HepG2 (cell line): Measurements from ENCODE around the gene SMAD7. TPM values are rescaled to one million over a fixed set of nuclear protein-coding genes. Genes with fewer than 3 reads are reported as not detected.

ENCODE experiments used
- AKAP8 ChIP-seq: sonication (generic); formaldehyde crosslinking; IDR thresholded peaks from 2 replicates; pipeline ENCODE4 v1.5.1; 2020; ENCODE audit warnings: mild to moderate bottlenecking, missing genetic modification reagents
- ATAD3A ChIP-seq: sonication (generic); formaldehyde crosslinking; IDR thresholded peaks from 2 replicates; pipeline ENCODE4 v1.4.0; 2020; ENCODE audit warnings: missing genetic modification reagents
- JARID2 ChIP-seq: sonication (generic); formaldehyde crosslinking; IDR thresholded peaks from 2 replicates; pipeline ENCODE4 v1.8.1; 2023; ENCODE audit warnings: missing genetic modification reagents, inconsistent platforms; ENCODE audit not compliant: insufficient replicate concordance
- KLF13 ChIP-seq: sonication (generic); formaldehyde crosslinking; IDR thresholded peaks from 2 replicates; pipeline ENCODE4 v1.4.0; 2020; ENCODE audit warnings: mild to moderate bottlenecking, missing genetic modification reagents
- MIER2 ChIP-seq: IDR thresholded peaks from 2 replicates; pipeline ENCODE4 v1.6.1; 2016; ENCODE audit warnings: missing biosample characterization, missing genetic modification reagents
- ZBTB1 ChIP-seq: sonication (generic); formaldehyde crosslinking; IDR thresholded peaks from 2 replicates; pipeline ENCODE4 v1.4.0; 2020; ENCODE audit warnings: missing genetic modification reagents, borderline replicate concordance
- ZFP36L1 ChIP-seq: sonication (generic); formaldehyde crosslinking; IDR thresholded peaks from 2 replicates; pipeline ENCODE4 v1.8.0; 2022; ENCODE audit warnings: mild to moderate bottlenecking, missing genetic modification reagents, moderate library complexity
- ZFX ChIP-seq: sonication (generic); formaldehyde crosslinking; IDR thresholded peaks from 2 replicates; pipeline ENCODE4 v1.4.0; 2020; ENCODE audit warnings: mild to moderate bottlenecking, low read depth, missing genetic modification reagents, moderate library complexity
- ZNF343 ChIP-seq: sonication (generic); formaldehyde crosslinking; IDR thresholded peaks from 2 replicates; pipeline ENCODE4 v1.4.0; 2020; ENCODE audit warnings: mild to moderate bottlenecking, missing genetic modification reagents
- ZNF713 ChIP-seq: sonication (generic); formaldehyde crosslinking; IDR thresholded peaks from 2 replicates; pipeline ENCODE4 v1.4.0; 2020; ENCODE audit warnings: mild to moderate bottlenecking, missing genetic modification reagents
- ZNF724P ChIP-seq: sonication (generic); formaldehyde crosslinking; IDR thresholded peaks from 2 replicates; pipeline ENCODE4 v1.8.0; 2022; ENCODE audit warnings: missing genetic modification reagents, borderline replicate concordance
- ZNF879 ChIP-seq: sonication (generic); formaldehyde crosslinking; IDR thresholded peaks from 2 replicates; pipeline ENCODE4 v1.8.1; 2023; ENCODE audit warnings: missing genetic modification reagents
- polyA plus RNA-seq, 8 experiments: library from polyadenylated mRNA; depleted of rRNA in 3 of 8; stranded (reverse) in 7 of 8; unstranded in 1 of 8; fragments of >200 nt; fragmentation: Illumina TruSeq in 4 of 8; extraction: Trizol in 4 of 8; gene quantifications; 2 replicates each; pipeline versions ENCODE4 v1.2.1 to v1.2.3, GENCODE V29; 2011 to 2016; ENCODE audit warnings: low read depth in 4 of 8, missing spikeins in 1 of 8, mixed read lengths in 1 of 8; ENCODE audit not compliant: insufficient read depth in 1 of 8
- total RNA-seq, 5 experiments: library from RNA; depleted of rRNA; stranded (reverse); fragments of >200 nt; fragmentation: Illumina TruSeq; extraction: Trizol; gene quantifications; 2 replicates each; pipeline ENCODE4 v1.2.3, GENCODE V29; 2016; ENCODE audit warnings: low read depth in 1 of 5
- TF ChIP-seq, protein P1 (sequence below): sonication (generic); formaldehyde crosslinking; IDR thresholded peaks from 2 replicates; pipeline ENCODE4 v1.5.1; 2020; ENCODE audit warnings: mild to moderate bottlenecking, missing genetic modification reagents, moderate library complexity
- TF ChIP-seq, protein P2 (sequence below): sonication (generic); formaldehyde crosslinking; IDR thresholded peaks from 2 replicates; pipeline ENCODE4 v1.9.0; 2021; ENCODE audit warnings: missing genetic modification reagents, mild to moderate bottlenecking, borderline replicate concordance
- TF ChIP-seq, protein P3 (sequence below): sonication (generic); formaldehyde crosslinking; IDR thresholded peaks from 2 replicates; pipeline ENCODE4 v1.4.0; 2020; ENCODE audit warnings: missing genetic modification reagents, borderline replicate concordance

SMAD7 gene
- total and polyA plus RNA-seq, 2 of the 13 experiments (the other 11 are each of a cell fraction or from before 2014, with no cell fraction given): 17.4 to 24.7 TPM

DNA sequence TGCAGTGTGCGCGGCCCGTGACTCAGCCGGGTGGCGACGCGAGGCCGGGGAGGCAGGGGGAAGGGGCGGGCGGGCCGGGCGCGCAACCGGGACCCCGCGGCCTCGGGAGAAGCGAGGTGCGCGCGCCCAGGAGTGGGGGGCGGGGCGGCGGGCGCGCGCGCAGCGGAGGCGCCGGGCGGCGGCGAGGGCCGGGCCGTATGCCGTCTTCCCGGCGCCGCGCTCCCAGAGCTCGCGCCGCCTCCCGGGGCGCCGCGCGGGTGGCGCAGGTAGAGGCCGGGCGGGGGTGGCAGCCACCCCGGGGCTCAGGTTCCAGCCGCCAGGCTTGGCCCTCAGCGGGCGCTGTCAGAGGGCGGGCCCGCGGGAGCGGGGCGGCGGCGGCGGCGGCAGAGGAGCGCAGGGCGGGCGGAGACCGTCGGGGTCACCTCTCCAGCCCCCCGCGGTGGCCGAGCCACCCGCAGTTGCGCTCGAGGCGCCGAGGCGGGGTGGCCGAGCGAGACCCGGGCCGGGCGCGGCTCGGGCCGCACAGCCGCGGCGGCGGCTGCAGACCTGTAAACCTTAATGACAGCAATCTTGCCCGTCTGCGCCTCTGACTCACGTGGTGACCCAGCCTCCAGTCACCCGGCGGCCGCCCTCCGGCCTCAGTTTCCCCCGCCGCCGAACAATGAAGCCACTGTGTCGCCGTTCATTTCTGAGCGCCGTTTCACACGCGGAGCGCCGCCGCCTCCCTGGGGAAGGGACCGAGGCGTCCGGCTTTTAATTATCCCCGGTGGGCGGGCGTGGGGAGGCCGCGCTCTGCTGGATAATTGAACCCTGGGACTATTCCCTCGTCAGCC, 25.3 kb upstream of the SMAD7 start (continued):
- TF ChIP-seq, protein P1, sequence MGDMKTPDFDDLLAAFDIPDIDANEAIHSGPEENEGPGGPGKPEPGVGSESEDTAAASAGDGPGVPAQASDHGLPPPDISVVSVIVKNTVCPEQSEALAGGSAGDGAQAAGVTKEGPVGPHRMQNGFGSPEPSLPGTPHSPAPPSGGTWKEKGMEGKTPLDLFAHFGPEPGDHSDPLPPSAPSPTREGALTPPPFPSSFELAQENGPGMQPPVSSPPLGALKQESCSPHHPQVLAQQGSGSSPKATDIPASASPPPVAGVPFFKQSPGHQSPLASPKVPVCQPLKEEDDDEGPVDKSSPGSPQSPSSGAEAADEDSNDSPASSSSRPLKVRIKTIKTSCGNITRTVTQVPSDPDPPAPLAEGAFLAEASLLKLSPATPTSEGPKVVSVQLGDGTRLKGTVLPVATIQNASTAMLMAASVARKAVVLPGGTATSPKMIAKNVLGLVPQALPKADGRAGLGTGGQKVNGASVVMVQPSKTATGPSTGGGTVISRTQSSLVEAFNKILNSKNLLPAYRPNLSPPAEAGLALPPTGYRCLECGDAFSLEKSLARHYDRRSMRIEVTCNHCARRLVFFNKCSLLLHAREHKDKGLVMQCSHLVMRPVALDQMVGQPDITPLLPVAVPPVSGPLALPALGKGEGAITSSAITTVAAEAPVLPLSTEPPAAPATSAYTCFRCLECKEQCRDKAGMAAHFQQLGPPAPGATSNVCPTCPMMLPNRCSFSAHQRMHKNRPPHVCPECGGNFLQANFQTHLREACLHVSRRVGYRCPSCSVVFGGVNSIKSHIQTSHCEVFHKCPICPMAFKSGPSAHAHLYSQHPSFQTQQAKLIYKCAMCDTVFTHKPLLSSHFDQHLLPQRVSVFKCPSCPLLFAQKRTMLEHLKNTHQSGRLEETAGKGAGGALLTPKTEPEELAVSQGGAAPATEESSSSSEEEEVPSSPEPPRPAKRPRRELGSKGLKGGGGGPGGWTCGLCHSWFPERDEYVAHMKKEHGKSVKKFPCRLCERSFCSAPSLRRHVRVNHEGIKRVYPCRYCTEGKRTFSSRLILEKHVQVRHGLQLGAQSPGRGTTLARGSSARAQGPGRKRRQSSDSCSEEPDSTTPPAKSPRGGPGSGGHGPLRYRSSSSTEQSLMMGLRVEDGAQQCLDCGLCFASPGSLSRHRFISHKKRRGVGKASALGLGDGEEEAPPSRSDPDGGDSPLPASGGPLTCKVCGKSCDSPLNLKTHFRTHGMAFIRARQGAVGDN (CRISPR knock-in tag): peak; percentile 36
- TF ChIP-seq ZNF879 (no peak), KLF13 (CRISPR knock-in tag) (no peak), ZFX (CRISPR knock-in tag) (no peak; the same call in 1 of the 2 replicates), ZNF724P (CRISPR knock-in tag) (no peak), ATAD3A (CRISPR knock-in tag) (no peak), AKAP8 (CRISPR knock-in tag) (no peak), ZNF713 (CRISPR knock-in tag) (no peak), ZBTB1 (CRISPR knock-in tag) (no peak), JARID2 (CRISPR knock-in tag) (no peak), ZNF343 (CRISPR knock-in tag) (no peak), MIER2 (no peak), ZFP36L1 (CRISPR knock-in tag) (no peak)
- TF ChIP-seq, protein P2, sequence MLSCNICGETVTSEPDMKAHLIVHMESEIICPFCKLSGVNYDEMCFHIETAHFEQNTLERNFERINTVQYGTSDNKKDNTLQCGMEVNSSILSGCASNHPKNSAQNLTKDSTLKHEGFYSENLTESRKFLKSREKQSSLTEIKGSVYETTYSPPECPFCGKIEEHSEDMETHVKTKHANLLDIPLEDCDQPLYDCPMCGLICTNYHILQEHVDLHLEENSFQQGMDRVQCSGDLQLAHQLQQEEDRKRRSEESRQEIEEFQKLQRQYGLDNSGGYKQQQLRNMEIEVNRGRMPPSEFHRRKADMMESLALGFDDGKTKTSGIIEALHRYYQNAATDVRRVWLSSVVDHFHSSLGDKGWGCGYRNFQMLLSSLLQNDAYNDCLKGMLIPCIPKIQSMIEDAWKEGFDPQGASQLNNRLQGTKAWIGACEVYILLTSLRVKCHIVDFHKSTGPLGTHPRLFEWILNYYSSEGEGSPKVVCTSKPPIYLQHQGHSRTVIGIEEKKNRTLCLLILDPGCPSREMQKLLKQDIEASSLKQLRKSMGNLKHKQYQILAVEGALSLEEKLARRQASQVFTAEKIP: no peak
- TF ChIP-seq, protein P3, sequence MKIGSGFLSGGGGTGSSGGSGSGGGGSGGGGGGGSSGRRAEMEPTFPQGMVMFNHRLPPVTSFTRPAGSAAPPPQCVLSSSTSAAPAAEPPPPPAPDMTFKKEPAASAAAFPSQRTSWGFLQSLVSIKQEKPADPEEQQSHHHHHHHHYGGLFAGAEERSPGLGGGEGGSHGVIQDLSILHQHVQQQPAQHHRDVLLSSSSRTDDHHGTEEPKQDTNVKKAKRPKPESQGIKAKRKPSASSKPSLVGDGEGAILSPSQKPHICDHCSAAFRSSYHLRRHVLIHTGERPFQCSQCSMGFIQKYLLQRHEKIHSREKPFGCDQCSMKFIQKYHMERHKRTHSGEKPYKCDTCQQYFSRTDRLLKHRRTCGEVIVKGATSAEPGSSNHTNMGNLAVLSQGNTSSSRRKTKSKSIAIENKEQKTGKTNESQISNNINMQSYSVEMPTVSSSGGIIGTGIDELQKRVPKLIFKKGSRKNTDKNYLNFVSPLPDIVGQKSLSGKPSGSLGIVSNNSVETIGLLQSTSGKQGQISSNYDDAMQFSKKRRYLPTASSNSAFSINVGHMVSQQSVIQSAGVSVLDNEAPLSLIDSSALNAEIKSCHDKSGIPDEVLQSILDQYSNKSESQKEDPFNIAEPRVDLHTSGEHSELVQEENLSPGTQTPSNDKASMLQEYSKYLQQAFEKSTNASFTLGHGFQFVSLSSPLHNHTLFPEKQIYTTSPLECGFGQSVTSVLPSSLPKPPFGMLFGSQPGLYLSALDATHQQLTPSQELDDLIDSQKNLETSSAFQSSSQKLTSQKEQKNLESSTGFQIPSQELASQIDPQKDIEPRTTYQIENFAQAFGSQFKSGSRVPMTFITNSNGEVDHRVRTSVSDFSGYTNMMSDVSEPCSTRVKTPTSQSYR (CRISPR knock-in tag): 0 out of 2 replicates have a peak, but pooled peaks have one; percentile 4
